ENCODE measurements around the gene C2orf92.

Gene C2orf92

GRCh38 chr2:97662895-97663625 is 6.5 kb upstream of the C2orf92 start (continued):
- TF ChIP-seq, protein P1, sequence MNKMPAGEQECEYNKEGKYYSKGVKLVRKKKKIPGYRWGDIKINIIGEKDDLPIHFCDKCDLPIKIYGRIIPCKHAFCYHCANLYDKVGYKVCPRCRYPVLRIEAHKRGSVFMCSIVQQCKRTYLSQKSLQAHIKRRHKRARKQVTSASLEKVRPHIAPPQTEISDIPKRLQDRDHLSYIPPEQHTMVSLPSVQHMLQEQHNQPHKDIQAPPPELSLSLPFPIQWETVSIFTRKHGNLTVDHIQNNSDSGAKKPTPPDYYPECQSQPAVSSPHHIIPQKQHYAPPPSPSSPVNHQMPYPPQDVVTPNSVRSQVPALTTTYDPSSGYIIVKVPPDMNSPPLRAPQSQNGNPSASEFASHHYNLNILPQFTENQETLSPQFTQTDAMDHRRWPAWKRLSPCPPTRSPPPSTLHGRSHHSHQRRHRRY (tag by site-specific recombination; IDR thresholded peaks at IDR 0.05) = no peak
- no peak for TF ChIP-seq REPIN1 (tag by site-specific recombination; IDR thresholded peaks at IDR 0.05; ENCODE audit: low read depth)
- no peak for TF ChIP-seq ZNF521 (tag by site-specific recombination; IDR thresholded peaks at IDR 0.05)
- no peak for TF ChIP-seq EGR2 (tag by site-specific recombination; IDR thresholded peaks at IDR 0.05; ENCODE audit: low read depth)
- TF ChIP-seq GLIS2 (tag by site-specific recombination; IDR thresholded peaks at IDR 0.05) = peak; percentile 43; the same call in 1 of the 2 replicates
- no peak for TF ChIP-seq ZNF146 (tag by site-specific recombination; IDR thresholded peaks at IDR 0.05)
- TF ChIP-seq FEZF1 (tag by site-specific recombination; IDR thresholded peaks at IDR 0.05) = no peak
- TF ChIP-seq ZNF555 (tag by site-specific recombination; conservative IDR thresholded peaks at IDR 0.05) = no peak
- no peak for TF ChIP-seq ATF2 (tag by site-specific recombination; IDR thresholded peaks at IDR 0.05; ENCODE audit: low read depth)
- 0 out of 2 replicates have a peak, but pooled peaks have one; percentile 0 for TF ChIP-seq ZNF692 (tag by site-specific recombination; IDR thresholded peaks at IDR 0.05)
- no peak for TF ChIP-seq ZFP37 (tag by site-specific recombination; IDR thresholded peaks at IDR 0.05)
- no peak for TF ChIP-seq ZNF280D (tag by site-specific recombination; IDR thresholded peaks at IDR 0.05)
- no peak for TF ChIP-seq ZNF610 (tag by site-specific recombination; IDR thresholded peaks at IDR 0.05; ENCODE audit: borderline replicate concordance)
- no peak for TF ChIP-seq ZNF624 (tag by site-specific recombination; IDR thresholded peaks at IDR 0.05)
- TF ChIP-seq, protein P2, sequence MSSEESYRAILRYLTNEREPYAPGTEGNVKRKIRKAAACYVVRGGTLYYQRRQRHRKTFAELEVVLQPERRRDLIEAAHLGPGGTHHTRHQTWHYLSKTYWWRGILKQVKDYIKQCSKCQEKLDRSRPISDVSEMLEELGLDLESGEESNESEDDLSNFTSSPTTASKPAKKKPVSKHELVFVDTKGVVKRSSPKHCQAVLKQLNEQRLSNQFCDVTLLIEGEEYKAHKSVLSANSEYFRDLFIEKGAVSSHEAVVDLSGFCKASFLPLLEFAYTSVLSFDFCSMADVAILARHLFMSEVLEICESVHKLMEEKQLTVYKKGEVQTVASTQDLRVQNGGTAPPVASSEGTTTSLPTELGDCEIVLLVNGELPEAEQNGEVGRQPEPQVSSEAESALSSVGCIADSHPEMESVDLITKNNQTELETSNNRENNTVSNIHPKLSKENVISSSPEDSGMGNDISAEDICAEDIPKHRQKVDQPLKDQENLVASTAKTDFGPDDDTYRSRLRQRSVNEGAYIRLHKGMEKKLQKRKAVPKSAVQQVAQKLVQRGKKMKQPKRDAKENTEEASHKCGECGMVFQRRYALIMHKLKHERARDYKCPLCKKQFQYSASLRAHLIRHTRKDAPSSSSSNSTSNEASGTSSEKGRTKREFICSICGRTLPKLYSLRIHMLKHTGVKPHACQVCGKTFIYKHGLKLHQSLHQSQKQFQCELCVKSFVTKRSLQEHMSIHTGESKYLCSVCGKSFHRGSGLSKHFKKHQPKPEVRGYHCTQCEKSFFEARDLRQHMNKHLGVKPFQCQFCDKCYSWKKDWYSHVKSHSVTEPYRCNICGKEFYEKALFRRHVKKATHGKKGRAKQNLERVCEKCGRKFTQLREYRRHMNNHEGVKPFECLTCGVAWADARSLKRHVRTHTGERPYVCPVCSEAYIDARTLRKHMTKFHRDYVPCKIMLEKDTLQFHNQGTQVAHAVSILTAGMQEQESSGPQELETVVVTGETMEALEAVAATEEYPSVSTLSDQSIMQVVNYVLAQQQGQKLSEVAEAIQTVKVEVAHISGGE (tag by site-specific recombination; conservative IDR thresholded peaks at IDR 0.05; ENCODE audit: low read depth) = peak; percentile 57
- TF ChIP-seq ZNF544 (tag by site-specific recombination; IDR thresholded peaks at IDR 0.05) = no peak
- TF ChIP-seq ZNF629 (tag by site-specific recombination; IDR thresholded peaks at IDR 0.05) = 0 out of 2 replicates have a peak, but pooled peaks have one; percentile 10
- TF ChIP-seq, protein P3, sequence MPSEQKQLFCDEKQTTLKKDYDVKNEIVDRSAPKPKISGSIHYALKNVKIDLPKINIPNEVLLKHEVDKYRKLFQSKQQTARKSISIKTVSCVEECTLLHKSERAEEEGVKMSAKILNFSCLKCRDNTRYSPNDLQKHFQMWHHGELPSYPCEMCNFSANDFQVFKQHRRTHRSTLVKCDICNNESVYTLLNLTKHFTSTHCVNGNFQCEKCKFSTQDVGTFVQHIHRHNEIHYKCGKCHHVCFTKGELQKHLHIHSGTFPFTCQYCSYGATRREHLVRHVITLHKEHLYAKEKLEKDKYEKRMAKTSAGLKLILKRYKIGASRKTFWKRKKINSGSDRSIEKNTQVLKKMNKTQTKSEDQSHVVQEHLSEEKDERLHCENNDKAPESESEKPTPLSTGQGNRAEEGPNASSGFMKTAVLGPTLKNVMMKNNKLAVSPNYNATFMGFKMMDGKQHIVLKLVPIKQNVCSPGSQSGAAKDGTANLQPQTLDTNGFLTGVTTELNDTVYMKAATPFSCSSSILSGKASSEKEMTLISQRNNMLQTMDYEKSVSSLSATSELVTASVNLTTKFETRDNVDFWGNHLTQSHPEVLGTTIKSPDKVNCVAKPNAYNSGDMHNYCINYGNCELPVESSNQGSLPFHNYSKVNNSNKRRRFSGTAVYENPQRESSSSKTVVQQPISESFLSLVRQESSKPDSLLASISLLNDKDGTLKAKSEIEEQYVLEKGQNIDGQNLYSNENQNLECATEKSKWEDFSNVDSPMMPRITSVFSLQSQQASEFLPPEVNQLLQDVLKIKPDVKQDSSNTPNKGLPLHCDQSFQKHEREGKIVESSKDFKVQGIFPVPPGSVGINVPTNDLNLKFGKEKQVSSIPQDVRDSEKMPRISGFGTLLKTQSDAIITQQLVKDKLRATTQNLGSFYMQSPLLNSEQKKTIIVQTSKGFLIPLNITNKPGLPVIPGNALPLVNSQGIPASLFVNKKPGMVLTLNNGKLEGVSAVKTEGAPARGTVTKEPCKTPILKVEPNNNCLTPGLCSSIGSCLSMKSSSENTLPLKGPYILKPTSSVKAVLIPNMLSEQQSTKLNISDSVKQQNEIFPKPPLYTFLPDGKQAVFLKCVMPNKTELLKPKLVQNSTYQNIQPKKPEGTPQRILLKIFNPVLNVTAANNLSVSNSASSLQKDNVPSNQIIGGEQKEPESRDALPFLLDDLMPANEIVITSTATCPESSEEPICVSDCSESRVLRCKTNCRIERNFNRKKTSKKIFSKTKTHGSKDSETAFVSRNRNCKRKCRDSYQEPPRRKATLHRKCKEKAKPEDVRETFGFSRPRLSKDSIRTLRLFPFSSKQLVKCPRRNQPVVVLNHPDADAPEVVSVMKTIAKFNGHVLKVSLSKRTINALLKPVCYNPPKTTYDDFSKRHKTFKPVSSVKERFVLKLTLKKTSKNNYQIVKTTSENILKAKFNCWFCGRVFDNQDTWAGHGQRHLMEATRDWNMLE (tag by site-specific recombination; conservative IDR thresholded peaks at IDR 0.05; ENCODE audit: low read depth) = no peak
- TF ChIP-seq ZNF830 (tag by site-specific recombination; IDR thresholded peaks at IDR 0.05; ENCODE audit: low read depth) = no peak
- TF ChIP-seq GLIS1 (tag by site-specific recombination; IDR thresholded peaks at IDR 0.05) = peak; percentile 97
- TF ChIP-seq, protein P4, sequence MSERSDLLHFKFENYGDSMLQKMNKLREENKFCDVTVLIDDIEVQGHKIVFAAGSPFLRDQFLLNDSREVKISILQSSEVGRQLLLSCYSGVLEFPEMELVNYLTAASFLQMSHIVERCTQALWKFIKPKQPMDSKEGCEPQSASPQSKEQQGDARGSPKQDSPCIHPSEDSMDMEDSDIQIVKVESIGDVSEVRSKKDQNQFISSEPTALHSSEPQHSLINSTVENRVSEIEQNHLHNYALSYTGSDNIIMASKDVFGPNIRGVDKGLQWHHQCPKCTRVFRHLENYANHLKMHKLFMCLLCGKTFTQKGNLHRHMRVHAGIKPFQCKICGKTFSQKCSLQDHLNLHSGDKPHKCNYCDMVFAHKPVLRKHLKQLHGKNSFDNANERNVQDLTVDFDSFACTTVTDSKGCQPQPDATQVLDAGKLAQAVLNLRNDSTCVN (tag by site-specific recombination; optimal IDR thresholded peaks at IDR 0.05) = peak; percentile 39
